ENCODE data around the gene TNRC18.

TNRC18 gene

DNA sequence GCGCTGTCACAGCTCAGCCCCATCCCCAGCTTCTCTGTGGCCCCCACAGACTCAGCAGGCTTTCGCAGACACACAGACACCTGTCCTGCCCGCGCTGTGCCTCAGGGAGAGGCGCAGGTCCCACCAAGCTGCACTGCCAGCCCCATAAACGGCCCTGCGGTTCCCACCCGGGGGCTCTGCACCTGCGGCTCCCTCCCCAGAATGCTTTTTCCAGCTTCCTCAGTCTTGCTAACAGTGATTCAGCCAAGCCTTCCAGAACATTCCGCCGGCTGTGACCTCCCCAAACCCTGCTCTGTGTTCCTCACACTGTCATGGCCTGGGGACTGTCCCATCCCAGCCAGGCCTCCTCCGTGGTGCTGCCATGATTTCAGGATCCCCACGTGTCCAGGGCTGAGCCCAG is 27.8 kb upstream of the TNRC18 start:
- DNase-seq, result no peak

DNA sequence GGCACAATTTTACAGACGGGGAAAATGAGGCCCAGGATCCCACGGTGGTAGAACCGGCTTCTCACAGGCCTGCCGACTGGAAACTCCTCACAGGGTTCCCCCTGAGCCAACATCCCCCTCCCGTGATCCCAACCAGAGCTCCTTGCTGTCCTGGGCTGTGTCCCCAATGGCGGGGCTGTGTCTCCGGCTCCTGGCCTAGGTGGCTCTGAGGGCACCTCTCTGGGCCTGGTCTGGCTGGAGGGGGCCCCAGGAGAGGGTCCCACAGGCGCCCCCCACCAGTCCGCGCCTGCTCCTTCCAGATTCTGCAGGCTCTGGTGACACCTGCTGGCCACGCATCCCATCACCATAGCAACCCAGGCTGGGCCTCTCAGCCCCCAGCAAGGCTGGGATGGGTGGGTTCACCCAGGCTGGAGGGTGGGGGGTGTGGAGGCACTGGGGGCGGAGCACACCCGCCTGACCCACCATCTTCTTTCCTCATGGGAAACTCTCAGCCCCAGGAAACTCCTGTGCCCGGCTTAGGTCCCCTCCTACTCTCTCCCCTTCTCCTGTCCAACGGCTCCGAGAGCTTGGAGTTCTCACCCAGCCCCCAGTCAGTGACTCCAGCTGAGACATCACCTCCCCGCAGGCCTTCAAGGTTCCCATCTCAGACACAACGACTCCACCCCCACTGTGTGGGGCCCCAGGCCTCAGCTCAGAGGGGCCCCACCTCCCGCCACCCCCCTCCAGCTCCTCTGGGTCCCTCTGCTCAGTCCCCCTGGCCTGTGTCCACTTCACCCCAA is 27.1 kb upstream of the TNRC18 start:
- DNase-seq, result peak; percentile 30 to 36

- DNase-seq, result no peak
These were observed 24.9 kb upstream of the TNRC18 start for GRCh38 chr7:5448378-5449037.

DNA sequence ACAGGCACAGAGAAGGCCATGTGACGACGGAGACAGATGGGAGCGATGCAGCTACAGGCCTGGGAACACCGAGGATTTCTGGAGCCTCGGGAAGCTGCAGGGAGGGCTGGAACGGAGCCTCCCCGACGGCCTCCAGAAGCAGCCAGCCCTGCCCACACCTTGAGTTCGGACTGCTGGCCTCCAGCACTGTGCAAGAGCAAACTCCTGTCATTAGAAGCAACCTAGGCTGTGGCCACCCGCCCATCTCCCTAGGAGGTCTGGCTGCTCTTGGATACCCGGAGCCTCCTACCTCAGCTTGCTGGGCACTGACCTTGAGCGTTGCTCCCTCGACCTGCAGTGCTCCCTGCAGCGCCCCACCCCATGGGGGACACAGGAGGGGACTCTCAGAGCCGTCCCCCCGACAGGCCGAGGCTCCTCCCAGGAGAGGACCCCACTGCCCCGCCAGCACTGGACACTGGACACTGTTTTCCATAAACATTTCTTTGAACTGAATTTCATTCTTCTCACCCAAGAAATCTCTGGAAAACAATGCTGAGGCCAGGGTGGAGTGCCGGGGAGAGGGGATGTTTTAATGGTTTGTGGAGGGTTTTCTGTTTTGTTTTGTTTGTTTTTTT is 22.5 kb upstream of the TNRC18 start:
- DNase-seq, result no peak

GRCh38 chr7:5443678-5444077 is 20.0 kb upstream of the TNRC18 start:
- DNase-seq, result no peak

GRCh38 chr7:5442757-5443305 is 19.2 kb upstream of the TNRC18 start:
- DNase-seq, result no peak

DNA sequence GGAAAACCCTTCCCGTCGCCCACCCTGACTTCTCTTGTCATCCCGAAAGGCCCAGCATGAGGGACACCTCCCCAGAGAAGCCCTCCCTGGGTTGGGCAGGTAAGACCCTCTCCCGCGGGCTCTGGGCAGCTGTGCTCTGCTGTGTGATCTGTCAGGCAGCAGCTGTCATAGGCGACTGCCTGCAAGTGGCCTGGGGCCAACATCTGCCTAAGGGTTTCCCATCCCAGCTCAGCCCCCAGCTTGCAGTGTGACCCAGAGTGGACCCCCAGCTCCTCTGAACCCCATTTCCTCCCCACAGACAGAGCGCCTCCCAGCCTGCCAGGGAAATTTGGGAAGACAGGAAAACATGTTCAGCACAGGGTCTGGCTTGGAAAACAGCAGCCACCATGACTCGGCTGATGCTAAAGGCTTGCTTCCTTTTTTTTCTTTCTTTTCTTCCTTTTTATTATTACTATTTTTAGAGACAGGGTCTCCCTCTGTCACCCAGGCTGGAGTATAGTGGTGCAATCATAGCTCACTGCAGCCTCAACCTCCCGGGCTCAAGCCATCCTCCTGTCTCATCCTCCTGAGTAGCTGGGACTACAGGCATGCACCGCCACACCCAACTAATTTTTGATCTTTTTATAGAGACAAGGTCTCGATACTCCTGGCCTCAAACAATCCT is 18.3 kb upstream of the TNRC18 start:
- no peak for DNase-seq

DNA sequence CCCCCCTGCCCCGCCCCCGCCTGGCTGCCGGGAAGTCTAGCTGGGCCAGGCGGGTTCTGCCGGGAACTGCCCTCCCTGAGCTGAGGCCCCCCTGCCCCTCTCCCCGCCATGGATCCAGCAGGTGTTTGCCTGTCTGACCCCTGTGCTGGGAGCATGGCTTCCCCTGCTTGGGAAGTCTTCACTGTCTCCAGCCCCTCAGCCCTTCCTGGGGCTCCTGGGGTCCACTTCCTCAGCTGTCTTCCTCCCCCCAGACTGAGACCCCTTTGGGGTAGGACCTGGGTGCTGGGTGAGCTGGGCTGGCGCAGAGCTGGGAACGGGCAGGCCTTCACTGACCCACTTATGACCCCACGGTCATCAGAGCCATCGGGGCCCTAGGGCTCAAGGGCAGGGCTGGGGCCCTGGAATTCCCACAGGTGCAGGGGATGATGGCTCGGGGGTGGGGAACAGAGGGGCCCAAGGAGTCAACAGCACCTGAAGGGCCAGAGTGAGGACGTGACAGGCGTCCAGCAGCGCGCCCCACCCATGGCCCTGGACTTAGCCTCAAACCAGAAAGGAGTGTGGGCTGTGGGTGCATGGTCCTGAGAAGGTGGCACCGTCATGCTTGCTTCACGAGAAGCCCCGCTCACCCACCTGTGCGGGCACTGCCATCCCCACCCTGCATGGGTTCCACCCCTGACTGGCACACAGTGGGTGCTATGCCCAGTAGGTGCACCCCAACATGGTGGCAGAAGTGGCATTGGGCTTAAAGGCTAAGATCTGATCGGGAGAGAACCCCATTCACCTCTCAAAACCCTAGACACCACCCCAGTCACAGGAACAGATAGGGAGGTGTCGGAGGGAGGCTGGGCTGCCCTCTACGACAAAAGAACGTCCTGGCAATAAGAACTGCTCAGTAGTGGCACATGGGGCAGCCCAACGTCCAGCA is 16.2 kb upstream of the TNRC18 start:
- no peak for DNase-seq

GRCh38 chr7:5439209-5439571 is 15.6 kb upstream of the TNRC18 start:
- no peak for DNase-seq

DNA sequence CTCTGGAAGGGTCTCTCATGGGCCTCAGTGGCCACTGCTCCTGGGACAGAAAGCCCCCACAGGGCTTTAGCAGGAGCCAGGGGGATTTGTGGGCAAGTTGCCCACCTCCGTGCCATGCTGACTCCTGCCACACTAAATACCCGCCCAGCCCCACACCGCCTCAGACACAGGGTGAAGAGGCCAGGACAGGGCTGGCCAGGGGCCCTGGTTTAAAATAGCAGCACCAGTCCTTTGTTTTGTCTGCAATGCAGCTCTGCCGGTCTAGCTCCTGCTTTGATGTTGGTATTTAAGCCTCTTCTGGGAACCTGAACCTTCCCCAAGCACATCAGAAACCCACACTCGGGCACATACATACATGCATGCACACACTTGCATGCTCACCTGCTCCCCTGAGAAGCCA is 14.4 kb upstream of the TNRC18 start:
- DNase-seq, result no peak

- DNase-seq, result no peak
These were observed 13.8 kb upstream of the TNRC18 start for GRCh38 chr7:5437348-5437892.

- no peak for DNase-seq
These were observed 12.5 kb upstream of the TNRC18 start for GRCh38 chr7:5436003-5436678.

DNA sequence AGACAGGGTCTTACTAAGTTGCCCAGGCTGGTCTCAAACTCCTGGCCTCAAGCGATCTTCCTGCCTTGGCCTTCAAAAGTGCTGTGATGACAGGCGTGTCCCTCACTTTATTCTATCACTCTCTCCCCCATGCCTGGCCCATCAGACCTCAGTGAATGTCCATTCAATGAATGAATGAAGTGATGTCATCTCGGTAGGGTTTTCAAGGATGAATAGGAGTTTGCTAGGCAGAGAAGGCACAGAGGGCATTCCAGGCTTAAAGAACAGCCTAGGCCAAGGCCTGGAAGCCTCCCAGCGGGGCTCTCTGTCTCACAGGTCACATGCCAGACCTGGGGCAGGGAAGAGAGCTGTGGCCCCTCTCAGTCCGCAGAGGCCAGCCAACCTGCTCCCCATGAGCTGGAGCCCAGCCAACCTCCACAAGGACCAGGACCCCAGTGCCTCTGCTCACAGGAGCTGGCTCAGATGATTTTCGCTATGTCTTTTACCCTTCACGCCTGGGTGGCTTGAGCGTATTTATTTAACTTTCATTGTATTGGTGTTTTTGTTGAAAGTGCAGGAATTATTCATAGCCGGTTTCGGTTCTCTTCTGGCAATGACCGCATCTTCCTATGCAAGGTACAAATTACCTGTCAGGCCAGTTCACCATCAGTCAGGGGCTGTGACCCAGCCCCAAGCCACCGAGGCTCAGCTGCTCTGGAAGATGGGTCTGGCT is 11.8 kb upstream of the TNRC18 start:
- no peak for DNase-seq

DNA sequence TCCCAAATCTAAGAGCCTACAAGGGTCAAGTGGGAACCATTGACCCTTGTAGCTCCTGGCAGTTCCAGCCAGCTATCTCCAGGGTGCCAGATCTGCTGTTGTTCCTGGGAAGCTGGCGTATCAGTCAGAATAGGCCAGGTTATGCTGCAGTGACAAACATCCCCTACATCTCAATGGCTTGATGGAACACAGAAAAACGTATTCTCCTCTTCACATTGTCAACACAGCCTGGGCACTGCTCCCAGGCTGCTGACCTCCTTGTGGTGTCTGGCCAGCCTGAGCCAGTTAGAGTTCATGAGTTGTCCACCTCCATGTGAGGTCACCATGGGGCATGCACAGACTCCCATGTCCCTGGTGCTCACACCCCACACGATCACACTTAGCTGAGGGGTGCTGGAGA is 9.5 kb upstream of the TNRC18 start:
- DNase-seq, result no peak

GRCh38 chr7:5432691-5433090 is 9.1 kb upstream of the TNRC18 start:
- no peak for DNase-seq

DNA sequence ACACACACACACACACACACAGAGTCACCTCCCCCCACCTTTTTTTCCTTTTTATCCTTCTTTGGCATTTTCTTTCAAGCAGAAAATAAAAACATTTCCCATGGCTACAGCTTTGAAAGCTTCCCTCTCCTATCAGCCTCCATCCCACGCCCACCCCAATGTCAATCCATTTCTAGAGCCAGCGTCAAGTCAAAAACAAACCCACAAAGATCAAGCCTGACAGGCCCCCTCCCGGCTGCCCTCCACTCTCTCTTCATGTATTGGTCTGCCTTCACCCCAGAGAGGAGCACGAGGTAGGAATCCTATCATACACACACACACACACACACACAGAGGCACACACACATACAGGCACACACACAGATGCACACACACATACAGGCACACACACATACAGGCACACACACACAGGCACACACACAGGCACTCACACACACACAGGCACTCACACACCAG is 8.0 kb upstream of the TNRC18 start:
- DNase-seq, result no peak

- no peak for DNase-seq
These were observed 6.9 kb upstream of the TNRC18 start for GRCh38 chr7:5430612-5430947.

DNA sequence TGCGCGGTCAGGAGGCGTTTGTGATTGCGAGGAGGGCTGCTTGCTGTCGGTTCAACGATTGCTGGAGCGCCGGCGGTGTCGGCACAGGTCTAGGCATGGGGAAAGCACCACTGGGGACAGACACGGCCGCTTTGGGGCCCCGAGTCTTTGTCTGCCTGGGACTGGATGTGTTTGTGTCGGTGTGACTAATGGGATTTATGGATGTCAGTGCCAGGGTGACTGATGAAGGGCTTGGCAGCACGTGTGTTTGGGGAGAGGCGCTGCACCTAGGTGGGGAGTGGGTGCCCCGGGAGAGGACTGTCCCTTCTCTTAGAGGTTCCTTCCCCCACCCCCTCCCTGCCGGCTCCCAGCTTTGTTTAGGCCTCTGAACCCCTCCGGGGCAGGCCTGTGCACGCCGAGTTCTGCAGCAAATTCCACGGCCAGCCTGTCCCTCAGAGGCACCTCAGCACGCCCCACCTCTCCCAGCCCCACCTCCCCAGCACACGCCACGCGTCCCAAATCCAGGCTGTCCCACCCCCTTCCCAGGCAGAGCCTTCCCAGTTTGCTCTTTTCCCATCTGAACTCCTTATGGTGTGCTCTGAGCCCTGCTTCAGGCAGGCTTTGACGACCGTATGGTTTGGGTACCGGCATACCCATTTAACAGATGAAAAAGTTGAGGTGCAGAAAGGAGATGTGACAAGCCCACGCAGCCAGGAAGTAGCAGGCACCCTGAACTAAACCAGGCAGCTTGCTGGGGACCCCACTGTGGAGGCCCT is 6.4 kb upstream of the TNRC18 start:
- peak in 1 of 2 donors; percentile 26 for DNase-seq

DNA sequence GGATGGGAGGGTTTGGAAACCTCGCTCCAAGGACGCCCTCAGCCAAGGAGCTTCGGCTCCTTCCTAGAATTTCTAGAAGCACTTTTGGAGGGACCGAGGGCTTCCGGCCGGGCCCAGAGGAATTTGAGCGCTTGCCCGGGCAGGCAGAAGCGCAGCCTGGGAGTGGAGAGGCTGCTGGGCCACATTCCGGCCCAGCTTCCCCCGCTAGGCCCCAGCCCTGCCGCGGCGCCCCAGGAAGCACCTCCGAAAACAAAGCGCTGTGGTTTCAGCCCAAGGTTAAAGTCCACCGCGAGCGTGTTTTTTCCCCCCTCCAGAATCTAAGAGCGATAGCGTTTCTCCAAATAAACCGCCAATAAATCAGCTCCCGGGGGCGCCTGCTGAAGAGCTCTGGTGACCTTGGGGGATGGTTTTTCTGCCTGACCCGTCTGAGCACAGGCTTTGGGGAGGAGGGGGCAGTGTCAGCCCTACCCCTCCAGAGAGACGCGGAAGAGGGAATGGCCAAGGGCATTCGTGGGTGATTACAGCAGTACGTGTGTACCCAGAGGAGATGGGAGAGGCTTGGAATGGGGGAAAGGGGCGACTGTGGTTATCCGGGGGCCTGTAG is 5.7 kb upstream of the TNRC18 start:
- DNase-seq, result no peak
